Measurements from ENCODE around the gene RBM24. TPM values are rescaled to one million over a fixed set of nuclear protein-coding genes. Genes with fewer than 3 reads are reported as not detected.

The RBM24 gene
- total and polyA plus RNA-seq, 2 of the 13 experiments (the other 11 are each of a cell fraction or from before 2014, with no cell fraction given), result 1.5 to 14.2 TPM

GRCh38 chr6:17311595-17312311, 30.6 kb downstream of the RBM24 start (continued):
- peak; percentile 85; the same call in 1 of the 2 replicates for TF ChIP-seq HOMEZ (CRISPR knock-in tag; IDR thresholded peaks at IDR 0.05; ENCODE audit: low read depth)
- peak; percentile 91; the same call in 1 of the 2 replicates for TF ChIP-seq ZNF747 (CRISPR knock-in tag; IDR thresholded peaks at IDR 0.05; ENCODE audit: borderline replicate concordance)
- no peak; the same call in 1 of the 2 replicates for TF ChIP-seq STAG1 (CRISPR knock-in tag; IDR thresholded peaks at IDR 0.05)
- TF ChIP-seq ZBTB49 (CRISPR knock-in tag; IDR thresholded peaks at IDR 0.05; ENCODE audit: borderline replicate concordance), result no peak
- peak; percentile 43; the same call in 1 of the 2 replicates for TF ChIP-seq ZNF556 (CRISPR knock-in tag; IDR thresholded peaks at IDR 0.05; ENCODE audit: borderline replicate concordance)
- no peak for TF ChIP-seq ATF6 (CRISPR knock-in tag; conservative IDR thresholded peaks at IDR 0.05)
- TF ChIP-seq ZNF234 (CRISPR knock-in tag; conservative IDR thresholded peaks at IDR 0.05), result no peak
- TF ChIP-seq MEF2D (CRISPR knock-in tag; IDR thresholded peaks at IDR 0.05), result peak; percentile 99
- peak; percentile 43; the same call in 1 of the 2 replicates for TF ChIP-seq ZNF891 (CRISPR knock-in tag; IDR thresholded peaks at IDR 0.05)
- TF ChIP-seq U2AF2 (IDR thresholded peaks at IDR 0.05; ENCODE audit: low read depth, low read length), result no peak
- TF ChIP-seq EHMT2 (IDR thresholded peaks at IDR 0.05; ENCODE audit: borderline replicate concordance, low read depth, low read length), result peak; percentile 94
- TF ChIP-seq ZNF18 (CRISPR knock-in tag; IDR thresholded peaks at IDR 0.05; ENCODE audit: insufficient replicate concordance), result no peak
- peak; percentile 89; the same call in 1 of the 2 replicates for TF ChIP-seq ZC3H4 (CRISPR knock-in tag; IDR thresholded peaks at IDR 0.05; ENCODE audit: borderline replicate concordance)
- TF ChIP-seq GTF2F1 (IDR thresholded peaks at IDR 0.05; ENCODE audit: low read length), result no peak
- TF ChIP-seq HMG20B (CRISPR knock-in tag; conservative IDR thresholded peaks at IDR 0.05), result peak; percentile 77; the same call in 1 of the 2 replicates
- peak; percentile 93 for TF ChIP-seq HOXA3 (CRISPR knock-in tag; IDR thresholded peaks at IDR 0.05)
- peak; percentile 89 for TF ChIP-seq MAFF (IDR thresholded peaks at IDR 0.05; ENCODE audit: low read depth, low read length)
- 0 out of 2 replicates have a peak, but pooled peaks have one; percentile 53 for TF ChIP-seq ZNF746 (CRISPR knock-in tag; IDR thresholded peaks at IDR 0.05)
- TF ChIP-seq ZC3H13 (CRISPR knock-in tag; IDR thresholded peaks at IDR 0.05), result no peak
- TF ChIP-seq RORA (CRISPR knock-in tag; IDR thresholded peaks at IDR 0.05), result no peak
- TF ChIP-seq CC2D1A (CRISPR knock-in tag; IDR thresholded peaks at IDR 0.05), result no peak
- TF ChIP-seq ZMYM3 (CRISPR knock-in tag; IDR thresholded peaks at IDR 0.05), result peak; percentile 82
- peak; percentile 43; the same call in 1 of the 2 replicates for TF ChIP-seq ZNF766 (CRISPR knock-in tag; IDR thresholded peaks at IDR 0.05; ENCODE audit: borderline replicate concordance)

All from HepG2 (cell line).